22Rv1 (cell line): Measurements from ENCODE around the gene EIF4E3.

Source experiments
- H3K27ac ChIP-seq: fragments of 450-650 bp; 2 replicates; pipeline ENCODE4 v1.5.1; 2017
- CTCF ChIP-seq: fragments of 450-650 bp; IDR thresholded peaks from 2 replicates; pipeline ENCODE4 v1.5.1; 2017; ENCODE audit warnings: mild to moderate bottlenecking
- ZFX ChIP-seq: fragments of 450-650 bp; IDR thresholded peaks from 2 replicates; pipeline ENCODE4 v1.6.1; 2017; ENCODE audit warnings: antibody characterized with exemption, borderline replicate concordance

Gene EIF4E3

GRCh38 chr3:71723452-71724170 lies 1.6 kb downstream of the EIF4E3 start:
- TF ChIP-seq ZFX, result no peak
- no peak for TF ChIP-seq CTCF
- no peak overlapping the region for H3K27ac ChIP-seq

- TF ChIP-seq ZFX, result no peak
- TF ChIP-seq CTCF, result no peak
- no peak overlapping the region for H3K27ac ChIP-seq
Observed at GRCh38 chr3:71722693-71723092, 2.5 kb downstream of the EIF4E3 start.

- no peak overlapping the region for H3K27ac ChIP-seq
- TF ChIP-seq CTCF (no peak), ZFX (no peak)
Observed at GRCh38 chr3:71721651-71722157, 3.5 kb downstream of the EIF4E3 start.

GRCh38 chr3:71721002-71721401 lies 4.2 kb downstream of the EIF4E3 start:
- TF ChIP-seq ZFX, result no peak
- TF ChIP-seq CTCF, result no peak
- no peak overlapping the region for H3K27ac ChIP-seq

GRCh38 chr3:71718072-71718471 lies 7.1 kb downstream of the EIF4E3 start:
- H3K27ac ChIP-seq, result no peak overlapping the region
- TF ChIP-seq ZFX, result no peak
- TF ChIP-seq CTCF, result no peak

GRCh38 chr3:71714595-71714994 lies 10.6 kb downstream of the EIF4E3 start:
- H3K27ac ChIP-seq, result no peak overlapping the region
- TF ChIP-seq ZFX (no peak), CTCF (no peak)

- no peak for TF ChIP-seq CTCF
- TF ChIP-seq ZFX, result no peak
- no peak overlapping the region for H3K27ac ChIP-seq
Observed at GRCh38 chr3:71713041-71713440, 12.2 kb downstream of the EIF4E3 start.
